ENCODE results near the gene RHBDD3.
"Not testable (repeated sequence)": the region's sequence is repeated elsewhere in the genome, so short reads cannot be mapped to it uniquely, and the experiment has no call there.

The RHBDD3 gene

DNA sequence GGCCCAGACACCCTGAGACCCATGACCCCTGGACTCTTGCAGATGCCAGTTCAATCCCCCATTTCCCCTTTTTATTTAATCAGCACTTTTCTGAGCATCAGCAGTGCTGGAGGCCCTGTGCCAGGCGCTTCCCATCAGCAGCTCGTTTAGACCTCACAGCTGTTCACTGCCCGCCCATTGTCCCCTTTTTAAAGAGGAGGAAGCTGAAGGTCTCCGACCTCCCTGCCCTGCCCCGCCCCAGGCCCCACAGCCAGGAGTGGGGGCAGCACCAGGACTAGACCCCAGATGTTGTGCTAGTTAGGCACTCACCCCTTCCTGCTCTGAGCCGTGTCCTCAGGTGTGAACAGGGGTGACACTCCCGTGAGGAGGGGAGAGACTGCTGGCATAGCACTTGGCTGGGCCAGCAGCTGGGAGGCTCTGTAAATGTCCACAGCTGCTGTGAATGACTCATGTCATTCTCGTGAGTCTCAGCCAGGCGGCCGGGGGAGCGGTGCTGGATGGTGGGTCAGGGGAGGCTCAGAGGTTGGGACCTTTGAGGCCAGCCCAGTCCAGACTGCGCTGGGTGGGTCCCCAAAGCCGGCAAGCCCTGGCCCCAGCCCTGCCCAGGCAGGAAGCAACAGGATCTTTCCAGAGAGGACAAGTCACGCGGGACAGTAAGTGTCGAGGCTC lies 42.2 kb downstream of the RHBDD3 start:
- no peak for DNase-seq (ENCODE audit: extremely low read depth, low read depth)
- TF ChIP-seq, protein P1, sequence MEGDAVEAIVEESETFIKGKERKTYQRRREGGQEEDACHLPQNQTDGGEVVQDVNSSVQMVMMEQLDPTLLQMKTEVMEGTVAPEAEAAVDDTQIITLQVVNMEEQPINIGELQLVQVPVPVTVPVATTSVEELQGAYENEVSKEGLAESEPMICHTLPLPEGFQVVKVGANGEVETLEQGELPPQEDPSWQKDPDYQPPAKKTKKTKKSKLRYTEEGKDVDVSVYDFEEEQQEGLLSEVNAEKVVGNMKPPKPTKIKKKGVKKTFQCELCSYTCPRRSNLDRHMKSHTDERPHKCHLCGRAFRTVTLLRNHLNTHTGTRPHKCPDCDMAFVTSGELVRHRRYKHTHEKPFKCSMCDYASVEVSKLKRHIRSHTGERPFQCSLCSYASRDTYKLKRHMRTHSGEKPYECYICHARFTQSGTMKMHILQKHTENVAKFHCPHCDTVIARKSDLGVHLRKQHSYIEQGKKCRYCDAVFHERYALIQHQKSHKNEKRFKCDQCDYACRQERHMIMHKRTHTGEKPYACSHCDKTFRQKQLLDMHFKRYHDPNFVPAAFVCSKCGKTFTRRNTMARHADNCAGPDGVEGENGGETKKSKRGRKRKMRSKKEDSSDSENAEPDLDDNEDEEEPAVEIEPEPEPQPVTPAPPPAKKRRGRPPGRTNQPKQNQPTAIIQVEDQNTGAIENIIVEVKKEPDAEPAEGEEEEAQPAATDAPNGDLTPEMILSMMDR (IDR thresholded peaks at IDR 0.05; ENCODE audit: low read depth, low read length) = no peak

DNA sequence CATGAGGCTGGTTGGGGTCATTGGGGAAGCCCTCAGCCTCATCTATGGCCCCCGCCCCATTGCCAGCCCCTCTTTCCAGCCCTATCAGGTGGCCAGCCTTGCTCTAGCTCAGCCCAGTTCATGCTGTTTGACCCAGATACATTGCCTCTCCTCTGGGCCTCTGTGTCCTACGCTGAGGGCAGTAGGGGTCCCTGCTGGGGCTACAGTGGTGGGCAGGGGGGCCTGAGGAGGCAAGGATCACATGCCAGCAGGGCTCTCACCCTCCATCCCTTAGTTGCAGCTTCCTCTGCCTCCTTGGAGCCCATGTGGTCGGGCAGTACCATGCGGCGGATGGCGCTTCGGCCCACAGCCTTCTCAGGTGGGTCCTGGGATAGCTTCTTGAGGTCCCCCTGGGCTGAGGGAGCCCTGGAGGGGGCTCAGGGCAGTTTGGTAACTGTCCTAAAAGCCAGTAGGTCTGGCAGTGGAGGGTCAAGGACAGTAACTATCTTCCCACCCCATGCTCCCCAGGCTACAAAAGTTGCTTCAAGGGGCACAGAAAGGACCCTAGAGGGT lies 42.8 kb downstream of the RHBDD3 start:
- no peak for DNase-seq (ENCODE audit: extremely low read depth, low read depth)

DNA sequence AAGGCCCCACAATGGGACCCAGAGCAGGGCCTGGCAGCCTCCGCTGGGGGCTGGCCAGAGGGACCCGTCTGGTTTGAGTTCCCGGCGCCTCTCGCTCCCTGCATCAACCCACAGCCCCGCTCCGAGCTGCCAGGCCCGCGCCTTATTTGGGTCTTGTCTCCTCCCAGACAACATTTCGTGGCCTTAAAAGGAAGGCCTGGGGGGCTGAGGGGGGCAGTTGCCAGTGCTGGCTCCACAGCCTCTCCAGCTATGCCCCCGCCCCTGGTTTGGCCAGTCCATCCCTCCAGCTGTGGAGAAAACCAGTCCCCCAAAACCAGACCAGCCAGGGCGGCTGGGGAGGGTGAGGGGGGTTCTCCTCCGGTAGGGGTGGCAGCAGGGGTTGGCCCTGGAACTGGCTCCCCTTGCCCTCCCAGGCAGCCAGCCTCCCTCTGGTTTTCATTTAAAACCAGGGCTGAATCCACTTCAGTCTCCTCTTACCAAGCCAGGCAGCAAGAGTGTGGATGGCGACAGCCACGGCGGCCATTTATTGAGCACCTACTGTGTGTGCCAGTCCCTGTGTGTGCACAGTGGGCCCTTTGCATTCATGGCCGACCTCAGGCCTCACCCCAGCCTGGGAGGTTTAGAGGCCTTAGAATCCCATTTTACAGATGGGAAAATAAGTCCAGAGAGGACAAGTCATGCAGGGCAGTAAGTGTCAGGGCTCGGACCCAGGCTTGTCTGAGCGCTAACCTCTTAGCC lies 43.5 kb downstream of the RHBDD3 start:
- DNase-seq (ENCODE audit: extremely low read depth, low read depth) = no peak

More for the DNA sequence above, 42.8 kb downstream of the RHBDD3 start:
- TF ChIP-seq, protein P1 (IDR thresholded peaks at IDR 0.05; ENCODE audit: low read depth, low read length) = no peak

DNA sequence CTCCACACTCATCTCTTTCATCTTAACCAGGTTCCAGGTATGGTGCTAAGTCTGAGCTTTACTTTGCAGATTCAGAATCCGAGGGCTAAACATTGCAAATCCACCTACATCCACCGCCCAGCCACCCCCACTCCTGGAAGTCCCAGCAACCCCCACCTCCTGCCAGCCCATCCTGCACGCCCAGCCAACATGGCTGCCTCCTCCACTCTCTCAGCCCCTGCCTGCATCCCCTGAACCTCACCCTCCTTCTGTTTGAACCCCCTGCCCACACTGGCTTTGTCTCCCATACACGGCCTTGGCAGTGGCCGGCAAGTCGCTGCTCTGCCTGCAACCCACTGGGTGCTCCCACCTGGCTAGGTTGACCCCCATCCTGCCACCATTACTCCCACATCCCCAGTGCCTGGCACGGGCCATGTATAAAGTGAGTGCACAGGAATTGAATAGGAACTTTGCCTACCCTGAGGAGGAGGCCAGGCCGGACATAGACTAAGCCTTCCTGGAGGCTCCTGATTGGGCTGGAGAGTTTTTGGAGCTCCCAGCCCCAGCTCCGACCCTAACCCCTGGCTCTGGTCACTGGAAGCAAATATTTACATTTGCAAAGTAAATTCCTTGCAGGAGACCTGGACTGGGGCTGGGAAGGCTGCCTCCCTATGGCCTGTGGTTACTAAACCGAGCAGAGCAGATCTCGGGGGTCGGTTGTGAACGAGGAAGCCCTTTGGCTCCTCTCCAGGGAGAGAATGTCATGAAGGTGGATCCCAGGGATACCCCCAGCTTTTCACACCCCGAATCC lies 47.7 kb downstream of the RHBDD3 start:
- TF ChIP-seq, protein P1 (IDR thresholded peaks at IDR 0.05; ENCODE audit: low read depth, low read length) = no peak
- no peak for DNase-seq (ENCODE audit: extremely low read depth, low read depth)

More for the DNA sequence above, 43.5 kb downstream of the RHBDD3 start:
- TF ChIP-seq, protein P1 (IDR thresholded peaks at IDR 0.05; ENCODE audit: low read depth, low read length) = no peak

DNA sequence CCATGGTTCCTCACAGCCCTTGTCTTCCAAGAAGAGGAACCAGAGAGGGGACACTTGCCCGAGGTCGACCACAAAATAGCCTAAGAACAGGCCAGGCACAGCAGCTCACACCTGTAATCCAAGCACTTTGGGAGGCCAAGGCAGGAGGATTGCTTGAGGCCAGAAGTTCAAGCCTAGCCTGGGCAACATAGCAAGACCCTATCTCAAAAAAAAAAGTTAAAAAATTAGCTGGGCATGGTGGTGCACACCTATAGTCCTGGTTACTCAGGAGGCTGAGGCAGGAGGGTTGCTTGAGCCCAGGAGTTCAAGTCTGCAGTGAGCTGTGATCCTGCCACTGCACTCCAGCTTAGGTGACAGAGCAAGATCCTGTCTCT lies 48.4 kb downstream of the RHBDD3 start:
- DNase-seq (ENCODE audit: extremely low read depth, low read depth) = not testable (repeated sequence)

DNA sequence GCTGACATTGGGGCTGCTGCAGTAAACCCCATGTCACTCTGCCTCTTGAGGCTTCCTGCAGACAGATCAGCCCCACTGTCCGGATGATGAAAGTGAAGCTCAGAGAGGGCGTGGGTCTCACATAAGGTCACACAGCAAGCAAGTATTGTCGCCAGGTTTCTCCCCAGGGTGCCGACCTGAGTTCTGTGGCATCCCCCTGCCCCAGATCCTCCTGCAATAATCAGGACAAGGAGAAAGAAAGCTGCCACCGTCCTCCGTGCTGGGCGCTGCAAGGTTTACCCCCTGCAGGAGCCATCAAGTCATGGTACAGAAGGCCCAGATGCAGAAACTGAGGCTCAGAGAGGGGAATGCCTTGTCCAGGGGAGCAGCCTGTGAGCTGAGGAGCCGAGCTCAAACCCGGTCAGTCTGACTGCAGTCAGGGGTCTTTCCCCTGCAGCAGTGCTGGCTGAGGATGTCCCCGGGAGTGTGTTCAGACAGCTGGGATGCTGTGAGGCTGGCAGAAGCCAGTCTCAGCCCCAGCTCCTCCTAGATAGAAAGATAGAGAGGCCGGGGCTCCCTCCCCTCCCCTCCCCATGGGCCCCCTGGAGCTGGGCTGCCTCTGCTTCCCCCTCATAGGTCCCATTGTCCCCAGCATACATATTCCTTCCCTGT lies 48.9 kb downstream of the RHBDD3 start:
- DNase-seq (ENCODE audit: extremely low read depth, low read depth) = no peak
- TF ChIP-seq, protein P1 (IDR thresholded peaks at IDR 0.05; ENCODE audit: low read depth, low read length) = no peak
